22Rv1 (cell line): ENCODE data around the gene EBPL.
"Not testable (repeated sequence)": the region's sequence is repeated elsewhere in the genome, so short reads cannot be mapped to it uniquely, and the experiment has no call there.

ENCODE experiments used
- H3K27ac ChIP-seq: fragments of 450-650 bp; 2 replicates; pipeline ENCODE4 v1.5.1; 2017
- ZFX ChIP-seq: fragments of 450-650 bp; IDR thresholded peaks from 2 replicates; pipeline ENCODE4 v1.6.1; 2017; ENCODE audit warnings: antibody characterized with exemption, borderline replicate concordance
- TF ChIP-seq, protein P1 (sequence below): fragments of 450-650 bp; IDR thresholded peaks from 2 replicates; pipeline ENCODE4 v1.5.1; 2017; ENCODE audit warnings: mild to moderate bottlenecking

EBPL gene

DNA sequence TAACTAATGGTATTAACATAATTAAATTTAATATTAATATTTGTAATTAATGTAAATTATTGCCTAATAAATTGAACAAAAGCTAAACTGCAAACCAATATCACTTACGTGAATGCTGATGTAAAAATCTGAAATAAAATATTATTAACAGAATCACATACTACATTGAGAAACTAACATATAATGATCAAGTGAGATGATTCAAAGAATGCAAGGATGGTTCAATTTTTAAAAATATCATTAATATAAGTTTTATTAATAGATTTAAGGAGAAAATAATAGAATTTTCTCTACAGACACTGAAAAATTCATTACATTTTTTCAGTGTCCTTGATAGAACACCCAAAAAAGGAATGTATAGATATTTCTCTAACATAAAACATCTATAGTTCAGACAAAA is 23.5 kb upstream of the EBPL start:
- H3K27ac ChIP-seq: no peak overlapping the region
- TF ChIP-seq, protein P1, sequence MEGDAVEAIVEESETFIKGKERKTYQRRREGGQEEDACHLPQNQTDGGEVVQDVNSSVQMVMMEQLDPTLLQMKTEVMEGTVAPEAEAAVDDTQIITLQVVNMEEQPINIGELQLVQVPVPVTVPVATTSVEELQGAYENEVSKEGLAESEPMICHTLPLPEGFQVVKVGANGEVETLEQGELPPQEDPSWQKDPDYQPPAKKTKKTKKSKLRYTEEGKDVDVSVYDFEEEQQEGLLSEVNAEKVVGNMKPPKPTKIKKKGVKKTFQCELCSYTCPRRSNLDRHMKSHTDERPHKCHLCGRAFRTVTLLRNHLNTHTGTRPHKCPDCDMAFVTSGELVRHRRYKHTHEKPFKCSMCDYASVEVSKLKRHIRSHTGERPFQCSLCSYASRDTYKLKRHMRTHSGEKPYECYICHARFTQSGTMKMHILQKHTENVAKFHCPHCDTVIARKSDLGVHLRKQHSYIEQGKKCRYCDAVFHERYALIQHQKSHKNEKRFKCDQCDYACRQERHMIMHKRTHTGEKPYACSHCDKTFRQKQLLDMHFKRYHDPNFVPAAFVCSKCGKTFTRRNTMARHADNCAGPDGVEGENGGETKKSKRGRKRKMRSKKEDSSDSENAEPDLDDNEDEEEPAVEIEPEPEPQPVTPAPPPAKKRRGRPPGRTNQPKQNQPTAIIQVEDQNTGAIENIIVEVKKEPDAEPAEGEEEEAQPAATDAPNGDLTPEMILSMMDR: no peak
- TF ChIP-seq ZFX: no peak

- no peak for TF ChIP-seq ZFX
- TF ChIP-seq, protein P1: no peak
- H3K27ac ChIP-seq: no peak overlapping the region
These were observed 20.1 kb upstream of the EBPL start for GRCh38 chr13:49711218-49711863.

DNA sequence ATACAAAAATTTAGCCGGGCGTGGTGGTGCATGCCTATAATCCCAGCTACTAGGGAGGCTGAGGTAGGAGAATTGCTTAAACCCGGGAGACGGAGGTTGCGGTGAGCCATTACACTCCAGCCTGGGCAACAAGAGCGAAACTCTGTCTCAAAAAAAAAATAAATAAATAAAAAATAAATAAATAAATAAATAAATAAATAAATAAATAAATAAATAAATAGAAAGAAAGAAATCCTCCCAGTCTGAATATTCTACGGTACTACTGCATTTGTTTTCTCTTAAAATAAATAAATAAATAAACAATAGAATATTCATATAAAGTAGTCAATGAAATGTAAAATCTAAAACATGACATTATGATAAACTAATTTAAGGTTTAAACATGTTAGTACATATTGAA is 13.0 kb upstream of the EBPL start:
- H3K27ac ChIP-seq: not testable (repeated sequence)

- TF ChIP-seq ZFX: no peak
- TF ChIP-seq, protein P1: no peak
- no peak overlapping the region for H3K27ac ChIP-seq
These were observed 10.2 kb upstream of the EBPL start for GRCh38 chr13:49701491-49701890.

DNA sequence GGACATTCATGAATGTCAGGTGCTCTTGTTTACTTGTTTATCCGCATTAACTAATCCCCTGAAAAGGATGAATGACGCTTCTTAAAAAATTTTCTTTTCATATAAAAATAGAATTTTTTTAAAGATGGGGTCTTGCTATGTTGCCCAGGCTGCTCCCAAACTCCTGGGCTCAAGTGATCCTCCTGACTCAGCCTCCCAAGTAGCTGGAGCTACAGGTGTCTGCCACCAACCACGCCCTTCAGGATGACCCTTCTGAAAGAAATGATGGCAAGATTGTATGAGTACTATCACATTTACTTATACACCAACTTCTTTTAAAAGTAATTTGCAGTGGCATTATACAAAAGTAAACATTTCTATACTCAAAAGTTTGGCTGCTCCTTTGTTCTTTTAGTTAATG is 6.2 kb upstream of the EBPL start:
- no peak overlapping the region for H3K27ac ChIP-seq
- TF ChIP-seq, protein P1: no peak
- TF ChIP-seq ZFX: no peak

DNA sequence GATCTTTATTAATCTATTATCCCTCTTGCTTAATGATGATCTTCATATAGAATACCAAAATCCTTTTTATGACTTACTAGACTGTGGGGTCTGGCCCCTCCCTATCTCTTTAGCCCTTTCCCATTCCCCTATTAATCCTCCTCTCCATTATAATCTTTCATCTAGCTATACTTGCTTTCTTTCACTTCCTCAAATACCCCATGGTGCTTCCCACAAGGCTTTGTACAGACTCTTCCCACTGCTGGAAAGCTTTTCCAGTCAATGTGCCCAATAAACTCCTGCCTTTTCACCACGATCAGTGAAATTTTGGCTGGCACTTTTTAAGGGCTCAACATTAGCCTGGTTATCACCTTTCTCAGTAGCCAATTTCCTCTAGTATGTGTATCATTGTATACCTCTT is 3.2 kb upstream of the EBPL start:
- no peak for TF ChIP-seq ZFX
- TF ChIP-seq, protein P1: no peak
- no peak overlapping the region for H3K27ac ChIP-seq

DNA sequence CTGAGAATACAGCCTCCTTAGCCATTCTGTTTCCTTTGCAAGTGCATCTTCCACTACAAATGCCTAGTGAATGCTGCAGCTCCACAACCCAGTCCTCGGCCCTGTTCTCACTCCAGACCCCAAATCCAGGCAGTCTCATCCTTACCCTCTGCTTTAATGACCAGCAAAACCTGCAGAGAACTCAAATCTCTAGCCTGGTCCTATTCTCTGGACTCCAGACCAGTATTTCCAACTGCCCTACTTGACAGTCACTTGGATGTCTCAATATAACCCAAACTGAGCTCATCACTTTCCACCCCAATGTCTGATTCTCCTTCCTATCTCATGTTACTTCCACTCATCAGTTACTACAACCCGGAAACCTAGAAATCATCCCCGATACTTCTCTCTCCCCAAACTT is 2.6 kb upstream of the EBPL start:
- no peak for TF ChIP-seq ZFX
- TF ChIP-seq, protein P1: no peak
- H3K27ac ChIP-seq: no peak overlapping the region

DNA sequence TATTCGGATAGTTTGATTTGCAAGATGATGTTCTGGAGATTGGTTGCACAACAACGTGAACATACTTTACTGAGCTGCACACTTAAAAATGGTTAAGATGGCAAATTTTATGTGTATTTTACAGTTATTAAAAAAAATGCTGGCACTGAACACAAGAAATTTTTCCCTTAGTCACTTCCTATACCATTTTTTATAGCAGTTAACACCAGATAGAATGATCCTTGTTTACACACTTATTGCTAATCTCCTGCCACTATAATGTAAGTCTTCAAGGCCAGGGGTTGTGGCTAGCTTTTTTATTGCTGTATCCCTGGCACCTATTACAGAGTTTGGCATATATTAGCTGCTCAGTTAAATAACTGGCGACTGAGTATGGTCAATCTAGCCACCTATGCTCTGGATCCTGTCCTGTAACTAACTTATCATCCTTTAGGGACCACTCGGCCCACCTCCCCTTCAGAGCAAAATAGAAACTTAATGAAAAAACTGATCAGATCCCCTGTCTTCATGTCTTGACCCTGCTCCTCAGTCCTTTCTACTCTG is 2.0 kb upstream of the EBPL start:
- TF ChIP-seq, protein P1: no peak
- no peak for TF ChIP-seq ZFX
- H3K27ac ChIP-seq: no peak overlapping the region
